T47D (cell line): ENCODE measurements around the gene IRF2BP1.

Experiments
- DNase-seq, 2 experiments: peaks; one replicate each; pipeline versions ENCODE4 v3.0.0 to v3.0.0-alpha.2; 2011 to 2012; ENCODE audit warnings: low read depth in 1 of 2, low spot score in 1 of 2
- JUND ChIP-seq: IDR thresholded peaks from 2 replicates; pipeline ENCODE4 v1.6.1; 2012; ENCODE audit warnings: low read depth
- in situ Hi-C: cut with HindIII; loops from 2 replicates; pipeline ENCODE4 v1.10.0; 2016; ENCODE audit warnings: low sequenced_read_pairs, low pct_unique_long_range_greater_than_20kb

Gene IRF2BP1, protein sequence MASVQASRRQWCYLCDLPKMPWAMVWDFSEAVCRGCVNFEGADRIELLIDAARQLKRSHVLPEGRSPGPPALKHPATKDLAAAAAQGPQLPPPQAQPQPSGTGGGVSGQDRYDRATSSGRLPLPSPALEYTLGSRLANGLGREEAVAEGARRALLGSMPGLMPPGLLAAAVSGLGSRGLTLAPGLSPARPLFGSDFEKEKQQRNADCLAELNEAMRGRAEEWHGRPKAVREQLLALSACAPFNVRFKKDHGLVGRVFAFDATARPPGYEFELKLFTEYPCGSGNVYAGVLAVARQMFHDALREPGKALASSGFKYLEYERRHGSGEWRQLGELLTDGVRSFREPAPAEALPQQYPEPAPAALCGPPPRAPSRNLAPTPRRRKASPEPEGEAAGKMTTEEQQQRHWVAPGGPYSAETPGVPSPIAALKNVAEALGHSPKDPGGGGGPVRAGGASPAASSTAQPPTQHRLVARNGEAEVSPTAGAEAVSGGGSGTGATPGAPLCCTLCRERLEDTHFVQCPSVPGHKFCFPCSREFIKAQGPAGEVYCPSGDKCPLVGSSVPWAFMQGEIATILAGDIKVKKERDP

DNA sequence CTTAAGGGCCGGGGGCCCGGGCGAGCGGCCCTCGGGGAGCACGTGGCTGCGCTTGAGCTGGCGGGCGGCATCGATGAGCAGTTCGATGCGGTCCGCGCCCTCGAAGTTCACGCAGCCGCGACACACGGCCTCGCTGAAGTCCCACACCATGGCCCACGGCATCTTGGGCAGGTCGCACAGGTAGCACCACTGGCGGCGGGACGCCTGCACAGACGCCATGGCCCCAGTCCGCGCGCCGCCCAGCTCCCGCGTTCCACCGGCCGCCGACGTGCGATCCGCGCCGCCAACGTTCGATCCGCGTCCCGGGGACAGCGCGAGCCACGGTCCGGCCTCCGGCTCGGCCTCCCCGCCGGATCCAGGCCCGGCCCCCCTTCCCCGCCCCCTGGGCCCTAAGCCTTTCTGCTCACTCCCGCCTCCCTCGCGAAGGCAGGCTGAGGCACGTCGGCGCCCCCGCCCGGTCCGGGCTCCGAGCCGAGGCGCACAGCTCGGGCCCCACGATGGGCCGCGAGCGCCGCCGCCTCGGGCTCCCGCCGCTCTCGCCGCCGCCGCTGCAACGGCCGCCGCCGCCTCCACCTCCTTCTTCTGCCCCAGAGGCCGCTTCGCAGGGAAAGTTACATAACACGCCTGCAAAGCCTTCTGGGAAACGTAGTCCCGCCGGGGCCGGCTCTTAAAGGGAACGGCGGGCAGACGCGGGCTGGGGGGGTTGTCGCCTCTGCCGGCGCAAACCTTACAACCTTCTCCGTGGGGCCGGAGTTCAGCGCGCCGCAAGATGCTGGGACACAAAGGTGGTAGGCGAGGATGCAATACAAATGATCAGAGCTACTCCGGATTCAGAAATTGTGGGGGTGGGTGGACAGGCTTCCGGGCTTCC is at the start of gene IRF2BP1:
IRF2BP1 (minus strand) TSS at position 586 of the 871 bp plus-strand sequence; CDS start at position 219, 367 bp downstream.
- no peak for TF ChIP-seq JUND
- DNase-seq: peak in 1 of 2 experiments; percentile 94
- in situ Hi-C loops: no loop called here

- in situ Hi-C loops: no loop called here
- DNase-seq: peak; percentile 44 to 46
- TF ChIP-seq JUND: no peak
Observed at GRCh38 chr19:45935267-45935666, 49.3 kb upstream of the IRF2BP1 start.

DNA sequence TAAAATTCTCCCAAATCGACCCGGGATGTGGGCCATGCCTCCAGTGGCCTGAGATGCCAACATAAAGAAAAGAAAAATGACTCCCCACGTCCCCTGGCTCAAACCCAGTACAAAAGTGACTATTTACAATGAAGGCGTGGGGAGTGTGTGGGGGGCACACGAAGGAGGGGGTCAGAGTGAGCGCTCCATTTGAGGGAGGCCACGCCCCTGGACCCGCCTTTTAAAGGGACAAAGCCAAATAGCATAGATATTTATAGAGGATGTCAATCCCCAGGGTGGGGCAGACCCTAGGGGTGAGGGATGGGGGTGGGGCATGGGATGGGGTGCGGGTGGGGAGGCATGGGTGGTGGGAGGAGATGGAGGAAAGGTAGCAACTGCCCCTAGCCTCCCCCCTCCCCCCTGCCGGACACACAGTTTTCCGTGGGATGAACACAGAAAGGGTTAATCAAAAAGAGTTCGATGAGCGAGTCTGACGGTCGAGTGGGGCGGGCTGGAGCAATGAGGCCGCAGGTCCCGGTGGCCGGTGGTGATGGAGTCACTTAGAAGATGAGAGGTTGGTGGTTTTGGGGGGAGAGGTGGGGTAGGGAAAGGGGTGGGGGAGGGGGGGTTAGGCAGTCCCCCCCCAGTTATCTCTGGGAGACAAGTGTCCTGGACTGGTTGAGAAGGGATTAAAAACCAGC is 48.8 kb upstream of the IRF2BP1 start:
- DNase-seq: no peak
- TF ChIP-seq JUND: no peak
- in situ Hi-C loops: no loop called here

GRCh38 chr19:45933759-45934158 is 47.8 kb upstream of the IRF2BP1 start:
- in situ Hi-C loops: no loop called here

DNA sequence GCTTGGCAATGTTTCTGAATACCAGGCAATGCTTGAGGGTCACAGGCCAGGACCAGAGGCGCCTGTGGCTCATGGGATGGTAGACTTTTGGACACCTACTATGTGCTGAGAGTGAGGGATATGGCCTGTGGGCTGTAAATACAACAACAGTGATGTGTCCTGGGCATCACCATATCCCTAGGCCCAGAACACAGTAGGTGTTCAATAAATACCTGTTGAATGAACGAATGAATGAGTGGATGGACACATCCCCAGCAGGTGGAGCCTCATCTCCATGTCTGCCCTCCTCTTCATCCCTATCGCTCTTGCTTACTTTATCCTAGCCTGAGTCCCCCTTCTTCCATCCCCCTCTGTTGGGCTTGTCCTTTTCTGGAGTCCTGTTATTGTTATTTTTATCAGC is 45.1 kb upstream of the IRF2BP1 start:
- TF ChIP-seq JUND: no peak
- in situ Hi-C loops: no loop called here

More at GRCh38 chr19:45933759-45934158, 47.8 kb upstream of the IRF2BP1 start:
- no peak for TF ChIP-seq JUND
- DNase-seq: no peak

DNA sequence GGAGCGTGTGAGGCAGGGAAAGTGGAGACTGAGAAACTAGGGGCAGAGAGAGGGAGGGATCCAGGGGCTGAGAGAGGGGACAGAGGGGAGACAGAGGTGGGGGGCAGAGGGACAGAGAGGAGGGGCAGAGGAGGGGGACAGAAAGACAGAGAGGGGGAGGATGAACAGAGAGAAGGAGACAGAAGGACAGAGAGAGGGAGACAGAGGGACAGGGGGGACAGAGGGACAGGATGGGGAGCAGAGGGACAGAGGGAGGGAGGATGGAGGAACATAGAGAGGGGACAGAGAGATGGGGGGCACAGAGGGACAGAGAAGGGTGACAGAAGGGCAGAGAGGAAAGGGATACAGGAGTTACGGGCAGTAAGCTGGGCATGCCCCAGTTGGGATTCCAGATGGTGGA is 43.3 kb upstream of the IRF2BP1 start:
- TF ChIP-seq JUND: no peak
- in situ Hi-C loops: no loop called here
- DNase-seq: no peak

More for the DNA sequence above, 45.1 kb upstream of the IRF2BP1 start:
- DNase-seq: no peak

DNA sequence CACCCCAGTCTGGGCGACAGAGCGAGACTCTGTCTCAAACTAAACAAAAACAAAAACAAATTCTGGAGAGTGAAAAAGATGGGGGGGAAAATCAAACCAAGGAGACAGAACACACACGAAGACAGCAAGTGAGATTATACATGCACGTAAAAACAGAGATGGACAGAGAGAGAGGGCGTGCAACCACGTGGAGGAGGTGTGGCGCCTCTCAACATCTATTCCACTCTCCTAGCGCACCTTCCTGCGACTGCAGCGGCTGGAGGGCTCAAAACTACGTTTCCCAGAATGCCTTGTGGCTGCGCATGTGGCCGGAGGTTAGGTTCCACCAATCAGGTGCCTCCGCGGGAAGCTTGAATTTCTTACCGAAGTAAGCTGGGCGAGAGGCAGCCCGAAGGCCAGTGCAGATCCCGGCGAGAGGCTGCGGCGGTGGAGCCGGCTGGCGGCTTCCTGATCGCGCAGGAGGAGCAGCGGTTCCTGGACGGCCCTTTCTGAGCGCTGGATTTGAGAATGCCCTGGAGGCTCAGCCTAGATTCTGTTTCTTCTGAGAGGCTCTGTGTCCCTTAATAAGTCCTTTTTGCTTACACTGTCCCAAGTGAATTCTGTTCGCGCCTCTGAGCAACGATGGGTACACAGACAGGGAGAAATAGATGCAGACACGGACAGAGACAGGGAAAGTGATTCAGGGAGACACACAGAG is 41.8 kb upstream of the IRF2BP1 start:
- no peak for TF ChIP-seq JUND
- in situ Hi-C loops: no loop called here
- peak; percentile 93 to 94 for DNase-seq

GRCh38 chr19:45924891-45925447 is 39.0 kb upstream of the IRF2BP1 start:
- in situ Hi-C loops: no loop called here
- DNase-seq: no peak

DNA sequence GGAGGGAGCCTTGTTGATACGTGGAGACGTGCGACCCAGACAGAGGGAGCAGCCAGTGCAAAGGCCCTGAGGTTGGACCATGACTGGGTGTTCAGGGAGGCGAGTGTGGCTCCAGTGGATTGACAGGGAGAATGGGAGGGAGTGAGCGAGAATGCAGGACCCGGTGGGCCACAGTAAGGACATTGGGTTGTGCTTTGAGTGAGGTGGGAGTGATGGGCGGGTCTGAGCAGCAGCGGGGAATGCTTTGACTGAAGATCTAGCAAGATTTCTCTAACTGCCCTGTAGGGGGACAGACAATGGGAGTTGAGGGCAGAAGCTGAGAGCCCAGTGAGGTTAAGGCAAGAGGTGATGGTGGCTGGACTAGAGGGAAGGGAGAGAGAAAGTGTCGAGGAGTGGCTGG is 36.3 kb upstream of the IRF2BP1 start:
- TF ChIP-seq JUND: no peak
- DNase-seq: no peak
- in situ Hi-C loops: no loop called here

More at GRCh38 chr19:45924891-45925447, 39.0 kb upstream of the IRF2BP1 start:
- no peak for TF ChIP-seq JUND

GRCh38 chr19:45920458-45920857 is 34.5 kb upstream of the IRF2BP1 start:
- DNase-seq: no peak
- in situ Hi-C loops: no loop called here
- TF ChIP-seq JUND: no peak

- in situ Hi-C loops: no loop called here
- no peak for DNase-seq
- TF ChIP-seq JUND: no peak
Observed at GRCh38 chr19:45919678-45920077, 33.7 kb upstream of the IRF2BP1 start.

- in situ Hi-C loops: no loop called here
- no peak for TF ChIP-seq JUND
Observed at GRCh38 chr19:45918721-45919120, 32.8 kb upstream of the IRF2BP1 start.

More at GRCh38 chr19:45918721-45919120, 32.8 kb upstream of the IRF2BP1 start:
- no peak for DNase-seq
